LNCAP (cell line): ENCODE measurements around the gene L1TD1.
A peak's percentile ranks its signal among the peaks of the same experiment; 100 is the strongest.

ENCODE experiments used
- TF ChIP-seq, protein P1 (sequence below): fragments of 450-650 bp; IDR thresholded peaks from 2 replicates; pipeline ENCODE4 v1.5.1; 2017; ENCODE audit warnings: mild to moderate bottlenecking

L1TD1 gene, protein sequence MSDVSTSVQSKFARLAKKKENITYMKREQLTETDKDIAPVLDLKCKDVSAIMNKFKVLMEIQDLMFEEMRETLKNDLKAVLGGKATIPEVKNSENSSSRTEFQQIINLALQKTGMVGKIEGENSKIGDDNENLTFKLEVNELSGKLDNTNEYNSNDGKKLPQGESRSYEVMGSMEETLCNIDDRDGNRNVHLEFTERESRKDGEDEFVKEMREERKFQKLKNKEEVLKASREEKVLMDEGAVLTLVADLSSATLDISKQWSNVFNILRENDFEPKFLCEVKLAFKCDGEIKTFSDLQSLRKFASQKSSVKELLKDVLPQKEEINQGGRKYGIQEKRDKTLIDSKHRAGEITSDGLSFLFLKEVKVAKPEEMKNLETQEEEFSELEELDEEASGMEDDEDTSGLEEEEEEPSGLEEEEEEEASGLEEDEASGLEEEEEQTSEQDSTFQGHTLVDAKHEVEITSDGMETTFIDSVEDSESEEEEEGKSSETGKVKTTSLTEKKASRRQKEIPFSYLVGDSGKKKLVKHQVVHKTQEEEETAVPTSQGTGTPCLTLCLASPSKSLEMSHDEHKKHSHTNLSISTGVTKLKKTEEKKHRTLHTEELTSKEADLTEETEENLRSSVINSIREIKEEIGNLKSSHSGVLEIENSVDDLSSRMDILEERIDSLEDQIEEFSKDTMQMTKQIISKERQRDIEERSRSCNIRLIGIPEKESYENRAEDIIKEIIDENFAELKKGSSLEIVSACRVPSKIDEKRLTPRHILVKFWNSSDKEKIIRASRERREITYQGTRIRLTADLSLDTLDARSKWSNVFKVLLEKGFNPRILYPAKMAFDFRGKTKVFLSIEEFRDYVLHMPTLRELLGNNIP

DNA sequence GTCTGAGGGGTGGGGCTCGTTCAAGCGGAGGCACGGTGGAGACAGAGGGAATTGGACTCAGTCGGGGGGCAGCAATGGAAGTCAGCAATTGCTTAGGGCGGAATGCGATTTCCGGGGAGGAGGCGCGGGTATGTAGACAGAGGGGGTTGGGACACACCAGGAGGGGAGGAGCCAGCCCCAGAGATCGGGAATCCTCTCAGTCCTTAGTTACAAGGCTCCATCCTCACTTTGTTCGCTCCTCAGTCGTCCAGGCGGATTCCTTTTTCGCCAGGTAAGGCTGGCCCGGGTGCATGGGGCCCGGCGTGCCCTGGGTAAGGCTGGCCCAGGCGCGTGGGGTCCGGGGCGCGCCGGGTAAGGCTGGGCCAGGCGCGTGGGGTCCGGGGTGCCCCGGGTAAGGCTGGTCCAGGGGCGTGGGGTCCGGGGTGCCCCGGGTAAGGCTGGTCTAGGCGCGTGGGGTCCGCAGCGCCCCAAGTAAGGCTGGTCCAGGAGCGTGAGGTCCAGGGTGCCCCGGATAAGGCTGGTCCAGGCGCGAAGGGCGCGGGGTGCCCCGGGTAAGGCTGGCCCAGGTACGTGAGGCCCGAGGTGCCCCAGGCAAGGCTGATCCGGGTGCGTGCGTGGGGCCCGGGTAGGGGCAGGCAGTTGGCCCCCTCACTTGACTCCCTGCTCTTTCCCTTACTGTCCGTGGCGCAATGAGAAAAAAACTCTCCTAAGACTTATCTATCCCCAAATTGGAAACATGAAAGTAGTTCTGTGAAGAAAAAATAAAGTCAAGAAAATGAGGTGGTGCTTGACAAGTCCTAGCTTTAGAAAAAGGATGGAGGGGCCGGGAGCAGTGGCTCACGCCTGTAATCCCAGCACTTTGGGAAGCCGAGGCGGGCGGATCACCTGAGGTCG, at the start of gene L1TD1:
Gene L1TD1 (plus strand): TSS at position 199 of the 894 bp plus-strand sequence. CDS start 11,780 bp downstream, outside the sequence.
- TF ChIP-seq, protein P1, sequence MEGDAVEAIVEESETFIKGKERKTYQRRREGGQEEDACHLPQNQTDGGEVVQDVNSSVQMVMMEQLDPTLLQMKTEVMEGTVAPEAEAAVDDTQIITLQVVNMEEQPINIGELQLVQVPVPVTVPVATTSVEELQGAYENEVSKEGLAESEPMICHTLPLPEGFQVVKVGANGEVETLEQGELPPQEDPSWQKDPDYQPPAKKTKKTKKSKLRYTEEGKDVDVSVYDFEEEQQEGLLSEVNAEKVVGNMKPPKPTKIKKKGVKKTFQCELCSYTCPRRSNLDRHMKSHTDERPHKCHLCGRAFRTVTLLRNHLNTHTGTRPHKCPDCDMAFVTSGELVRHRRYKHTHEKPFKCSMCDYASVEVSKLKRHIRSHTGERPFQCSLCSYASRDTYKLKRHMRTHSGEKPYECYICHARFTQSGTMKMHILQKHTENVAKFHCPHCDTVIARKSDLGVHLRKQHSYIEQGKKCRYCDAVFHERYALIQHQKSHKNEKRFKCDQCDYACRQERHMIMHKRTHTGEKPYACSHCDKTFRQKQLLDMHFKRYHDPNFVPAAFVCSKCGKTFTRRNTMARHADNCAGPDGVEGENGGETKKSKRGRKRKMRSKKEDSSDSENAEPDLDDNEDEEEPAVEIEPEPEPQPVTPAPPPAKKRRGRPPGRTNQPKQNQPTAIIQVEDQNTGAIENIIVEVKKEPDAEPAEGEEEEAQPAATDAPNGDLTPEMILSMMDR: no peak

DNA sequence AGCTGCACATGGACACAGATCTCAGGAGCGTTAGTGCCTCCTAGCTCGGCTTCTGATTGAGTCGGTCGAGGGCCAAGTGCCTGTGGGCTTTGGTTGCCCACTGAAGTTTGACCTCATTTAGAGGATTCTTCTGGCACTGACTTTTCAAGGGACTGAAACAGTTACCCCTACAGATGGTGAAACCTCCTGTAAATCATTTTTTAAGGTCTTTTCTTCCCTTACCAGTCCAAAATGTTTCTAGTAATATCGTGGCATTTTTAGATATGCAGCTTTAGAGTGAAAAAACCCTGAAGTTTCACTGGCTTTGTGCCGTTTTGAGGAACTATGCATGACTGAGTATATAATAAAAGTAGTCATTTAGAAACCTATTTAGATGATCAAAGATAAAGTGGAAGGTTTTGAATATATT, 34.7 kb upstream of the L1TD1 start:
- TF ChIP-seq, protein P1: no peak

DNA sequence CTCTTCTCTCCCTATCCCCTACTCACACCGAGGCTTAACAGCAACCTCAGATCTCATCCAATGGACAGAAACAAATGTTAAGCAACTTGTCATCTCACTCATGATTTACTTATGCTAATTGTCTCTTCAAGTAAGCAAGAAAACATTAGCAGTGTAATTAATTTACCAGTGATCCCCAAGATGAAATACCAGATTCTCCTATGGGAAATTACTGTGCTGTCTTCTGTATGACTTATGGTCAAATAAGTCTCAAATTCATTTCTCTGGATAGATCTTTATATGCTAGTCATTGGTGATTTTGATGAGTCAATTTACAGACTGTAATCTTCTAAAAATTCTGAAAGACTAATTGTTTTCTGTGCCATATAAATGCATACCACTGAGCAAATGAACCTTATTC, 32.9 kb upstream of the L1TD1 start:
- TF ChIP-seq, protein P1: no peak

DNA sequence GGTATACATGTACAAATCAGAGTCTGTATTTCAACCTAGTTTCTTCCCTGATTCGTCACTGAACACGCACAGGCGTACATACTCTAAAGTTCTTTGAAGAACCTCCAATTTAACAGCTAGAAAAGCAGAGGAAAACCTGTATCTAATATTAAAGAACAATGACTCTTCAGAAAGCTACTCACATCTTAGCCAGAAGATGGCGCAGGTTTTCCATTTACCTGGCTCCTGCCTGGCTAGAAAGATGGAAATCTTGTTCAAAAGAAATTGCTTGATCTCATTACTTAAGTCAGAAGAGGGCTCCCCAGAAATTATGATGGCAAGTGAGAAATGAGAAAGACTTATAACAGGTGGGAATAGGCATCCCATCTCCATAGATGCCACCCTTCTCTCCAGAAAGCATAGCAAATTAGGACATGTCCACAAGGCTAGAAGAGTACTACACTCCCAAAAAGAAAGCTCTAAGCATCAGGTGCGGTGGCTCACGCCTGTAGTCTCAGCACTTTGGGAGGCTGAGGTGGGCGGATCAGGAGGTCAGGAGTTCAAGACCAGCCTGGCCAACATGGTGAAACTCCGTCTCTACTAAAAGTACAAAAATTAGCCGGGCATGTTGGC, 19.0 kb upstream of the L1TD1 start:
- TF ChIP-seq, protein P1: peak; percentile 82

DNA sequence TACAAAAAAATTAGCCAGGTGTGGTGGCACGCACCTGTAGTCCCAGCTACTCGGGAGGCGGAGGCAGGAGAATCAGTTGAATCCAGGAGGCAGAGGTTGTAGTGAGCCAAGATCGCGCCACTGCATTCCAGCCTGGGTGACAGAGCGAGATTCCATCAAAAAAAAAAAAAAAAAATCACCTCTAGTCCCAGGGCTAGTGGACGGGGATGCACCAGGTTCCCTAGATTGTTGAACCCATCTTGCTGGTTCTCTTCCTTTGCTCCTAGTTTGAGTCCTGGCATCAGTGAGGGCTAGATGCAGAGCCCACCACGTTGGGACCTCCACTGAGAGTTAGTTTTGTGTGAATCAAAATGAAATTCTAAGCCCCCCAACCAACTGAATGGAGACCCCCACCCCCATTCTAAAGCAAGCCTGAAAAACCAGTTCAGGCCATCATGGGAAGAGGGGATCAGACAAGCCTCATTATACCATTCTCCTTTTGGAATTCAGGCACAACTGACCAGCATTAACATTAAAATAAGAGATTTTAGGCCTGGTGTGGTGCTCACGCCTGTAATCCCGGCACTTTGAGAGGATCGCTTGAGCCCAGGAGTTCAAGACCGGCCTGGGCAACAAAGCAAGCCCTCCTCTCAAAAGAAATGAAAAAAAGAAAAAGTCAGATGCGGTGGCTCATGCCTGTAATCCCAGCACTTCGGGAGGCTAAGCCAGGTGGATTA, 17.9 kb upstream of the L1TD1 start:
- TF ChIP-seq, protein P1: no peak

DNA sequence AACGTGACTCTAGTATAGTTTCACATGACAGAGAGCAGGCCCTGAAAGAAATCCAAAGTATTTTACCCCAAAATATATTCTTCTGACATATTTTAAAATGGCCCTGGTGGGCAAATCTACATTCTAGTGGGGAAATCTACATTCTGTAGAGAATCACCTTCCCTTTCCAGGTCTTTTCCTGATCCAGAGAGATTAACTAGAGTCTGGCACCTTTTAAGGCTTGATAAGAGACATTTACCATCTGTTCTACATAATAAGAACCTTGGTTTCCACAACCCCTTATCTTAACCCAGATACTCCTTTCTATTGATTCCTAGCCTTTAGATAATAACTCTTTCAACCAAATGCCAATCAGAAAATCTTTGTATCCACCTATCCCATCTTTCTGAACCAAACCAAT, 17.0 kb upstream of the L1TD1 start:
- TF ChIP-seq, protein P1: no peak
